GM19324 (cell line): ENCODE measurements around the gene SH3BP2.

Source experiments
- ATAC-seq: cut with Tn5 transposase; IDR thresholded peaks from one replicate; pipeline ENCODE4 v1.9.1; 2021; ENCODE audit warnings: mild to moderate bottlenecking, moderate library complexity; ENCODE audit not compliant: unreplicated experiment, low FRiP score

Gene SH3BP2

DNA sequence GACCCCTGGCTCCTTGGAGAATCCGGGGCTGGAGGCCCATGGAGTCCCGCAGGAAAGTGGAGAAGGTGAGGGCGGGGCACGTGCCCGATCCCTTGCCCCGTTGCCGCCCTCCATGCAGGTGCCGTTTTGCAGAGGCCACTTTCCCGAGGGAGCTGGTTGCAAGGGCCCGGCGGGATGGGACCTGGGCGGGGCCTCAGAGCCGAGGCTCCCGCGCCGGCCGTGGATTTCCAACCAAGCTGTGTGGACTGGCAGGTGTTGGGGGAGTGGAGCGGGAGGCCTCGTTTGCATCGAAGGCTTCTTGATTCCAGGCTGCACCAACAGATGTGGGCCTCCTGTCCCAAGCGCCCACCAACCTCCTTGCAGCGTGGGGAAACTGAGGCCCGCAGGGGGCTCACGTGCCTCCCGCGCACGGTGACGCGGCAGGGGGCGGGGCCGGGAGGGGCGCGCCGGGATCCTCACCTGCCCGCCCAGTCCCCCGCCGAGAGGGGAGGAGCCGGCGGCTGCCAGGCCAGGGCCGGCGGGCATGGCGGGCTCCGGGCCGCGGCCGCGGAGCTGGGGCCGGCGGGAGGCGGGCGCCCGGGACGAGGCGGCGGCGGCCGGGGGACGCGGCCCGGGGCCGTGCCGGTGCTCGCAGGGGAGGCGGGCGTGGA lies 24.9 kb downstream of the SH3BP2 start:
- ATAC-seq: peak; percentile 43

DNA sequence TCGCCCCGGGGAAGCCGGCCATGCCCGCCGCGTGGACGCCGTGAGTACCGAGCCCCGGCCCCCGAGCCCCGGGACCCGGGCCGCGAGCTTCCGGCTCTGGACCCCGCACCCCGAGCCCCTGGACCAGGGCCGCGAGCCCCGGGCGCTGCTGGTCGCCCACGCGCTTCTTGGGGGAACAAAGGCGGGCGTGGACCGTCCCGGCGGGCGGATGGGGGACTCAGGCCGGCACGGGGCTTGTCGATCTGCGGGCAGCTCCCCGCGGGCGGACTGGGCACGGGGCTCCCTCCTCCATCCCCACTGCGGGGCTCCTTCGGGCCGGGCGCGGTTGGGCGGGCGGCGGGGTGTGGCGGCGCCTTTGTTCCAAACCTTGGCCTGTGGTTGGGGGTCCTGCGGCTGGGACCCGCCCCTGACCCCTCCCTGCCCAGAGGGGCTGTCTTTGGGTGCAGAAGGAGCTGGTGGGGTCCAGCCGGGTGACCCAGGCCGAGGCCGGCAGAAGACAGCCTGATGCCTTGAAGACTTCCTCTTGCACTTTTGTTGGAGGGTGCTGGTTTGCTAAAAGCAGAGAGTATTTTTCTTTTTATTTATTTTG lies 25.6 kb downstream of the SH3BP2 start:
- ATAC-seq: no peak

DNA sequence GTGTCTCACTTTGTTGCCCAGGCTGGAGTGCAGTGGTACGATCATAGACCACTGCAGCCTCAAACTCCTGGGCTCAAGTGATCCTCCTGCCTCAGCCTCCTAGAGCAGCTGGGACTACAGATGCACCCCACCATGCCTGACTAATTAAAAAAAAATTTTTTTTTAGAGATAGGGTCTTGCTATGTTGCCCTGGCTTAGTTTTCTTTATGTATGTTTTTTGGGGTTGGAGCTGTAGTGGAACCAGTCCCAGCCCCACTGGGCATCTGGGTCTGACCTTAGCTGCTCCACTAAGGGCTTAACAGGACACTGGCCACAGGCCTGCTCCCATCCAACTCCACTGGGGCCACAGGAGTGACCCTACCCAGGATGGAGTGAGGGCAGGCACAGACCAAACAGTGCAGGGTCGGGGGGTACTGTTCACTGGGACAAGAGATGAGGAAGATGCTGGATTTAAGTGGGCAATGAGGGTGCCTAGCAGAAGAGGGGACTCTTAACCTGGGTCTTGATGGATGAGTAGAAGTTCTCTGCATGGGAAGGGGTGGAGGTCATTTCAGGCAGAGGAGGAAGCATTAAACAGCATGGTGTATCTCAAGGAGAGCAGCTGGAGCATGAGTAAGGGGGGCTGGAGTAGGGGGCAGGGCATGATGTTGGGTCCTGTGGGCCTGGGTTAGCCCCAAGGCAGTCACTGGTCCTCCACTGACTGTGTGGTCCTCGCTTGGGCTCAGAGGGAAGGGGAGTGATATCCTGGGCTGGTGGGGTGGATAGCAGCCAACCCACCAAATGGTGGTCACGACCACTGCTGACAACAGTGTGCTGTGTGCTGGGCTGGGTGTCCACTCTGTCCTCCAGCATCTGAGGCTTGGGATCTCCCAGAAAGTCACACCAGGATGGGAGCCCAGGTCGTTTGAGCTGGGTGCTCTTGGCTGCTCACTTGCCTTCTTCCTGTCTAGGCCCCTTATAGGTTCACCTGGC lies 26.6 kb downstream of the SH3BP2 start:
- ATAC-seq: no peak

DNA sequence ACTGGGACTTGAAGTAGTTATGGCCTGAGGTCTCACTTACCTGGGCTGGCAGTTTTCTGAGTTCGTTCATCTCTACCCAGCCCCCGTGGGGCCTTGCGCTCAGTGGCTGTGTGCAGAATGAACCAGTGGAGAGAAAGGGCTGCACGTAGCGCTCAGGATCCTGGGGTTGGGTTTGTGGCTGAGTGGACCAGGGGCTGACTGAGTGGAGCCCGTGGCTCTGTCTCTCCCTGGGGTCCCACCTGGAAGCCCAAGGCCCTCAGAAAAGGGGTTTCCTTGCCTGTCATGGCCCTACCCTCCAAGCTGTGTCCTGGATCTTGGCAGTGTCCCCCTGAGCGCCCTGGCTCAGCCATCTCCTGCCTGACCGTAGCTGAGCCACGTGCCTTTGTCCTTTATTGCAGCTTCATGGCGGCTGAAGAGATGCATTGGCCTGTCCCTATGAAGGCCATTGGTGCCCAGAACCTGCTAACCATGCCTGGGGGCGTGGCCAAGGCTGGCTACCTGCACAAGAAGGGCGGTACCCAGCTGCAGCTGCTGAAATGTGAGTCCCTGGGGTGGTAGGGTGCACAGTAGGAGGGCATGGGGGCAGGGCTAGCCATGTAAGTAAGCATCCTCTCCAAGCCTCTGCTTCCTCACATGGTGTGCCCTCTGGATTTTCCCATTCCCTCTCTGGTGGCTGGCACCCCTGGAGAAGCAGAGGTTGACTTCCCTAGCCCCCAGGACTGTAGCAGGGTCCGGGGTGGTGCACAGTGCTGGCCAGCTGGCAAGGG lies 27.5 kb downstream of the SH3BP2 start:
- ATAC-seq: no peak

DNA sequence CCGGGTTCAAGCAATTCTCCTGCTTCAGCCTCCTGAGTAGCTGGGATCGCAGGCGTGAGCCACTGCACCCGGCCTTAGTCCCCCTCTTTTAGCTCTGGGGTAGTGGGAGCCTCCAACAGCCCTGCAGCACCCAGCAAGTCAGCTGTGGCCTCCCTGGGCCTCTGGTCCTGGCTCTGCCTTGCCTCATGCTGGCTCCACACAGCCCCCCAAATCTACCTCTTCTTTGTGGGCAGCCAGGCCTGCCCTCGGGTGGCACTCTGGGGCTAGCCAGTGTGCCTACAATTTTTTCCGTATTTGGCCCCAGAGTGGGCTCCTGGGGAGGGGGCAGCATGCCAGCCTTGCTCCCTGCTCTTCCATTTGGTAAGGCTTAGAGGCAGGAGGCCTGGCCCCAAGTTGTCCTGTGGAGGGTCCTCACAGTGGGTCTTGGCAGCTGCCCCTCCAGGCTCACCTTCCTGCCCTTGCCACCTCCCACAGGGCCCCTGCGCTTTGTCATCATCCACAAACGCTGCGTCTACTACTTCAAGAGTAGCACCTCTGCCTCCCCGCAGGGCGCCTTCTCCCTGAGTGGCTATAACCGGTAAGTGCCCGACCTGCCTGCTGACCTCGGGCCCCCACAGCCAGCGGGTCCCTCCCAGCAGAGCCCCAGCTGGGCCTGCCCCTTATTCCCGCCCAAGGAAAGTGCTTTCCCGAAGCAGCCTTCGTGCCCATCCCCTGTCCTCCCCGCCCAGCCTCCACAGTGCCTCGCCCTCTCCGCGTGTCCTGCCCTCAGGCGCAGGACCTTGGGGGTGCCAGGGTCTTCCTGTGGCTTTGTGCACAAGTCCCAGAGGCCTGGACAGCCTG lies 29.8 kb downstream of the SH3BP2 start:
- ATAC-seq: no peak

DNA sequence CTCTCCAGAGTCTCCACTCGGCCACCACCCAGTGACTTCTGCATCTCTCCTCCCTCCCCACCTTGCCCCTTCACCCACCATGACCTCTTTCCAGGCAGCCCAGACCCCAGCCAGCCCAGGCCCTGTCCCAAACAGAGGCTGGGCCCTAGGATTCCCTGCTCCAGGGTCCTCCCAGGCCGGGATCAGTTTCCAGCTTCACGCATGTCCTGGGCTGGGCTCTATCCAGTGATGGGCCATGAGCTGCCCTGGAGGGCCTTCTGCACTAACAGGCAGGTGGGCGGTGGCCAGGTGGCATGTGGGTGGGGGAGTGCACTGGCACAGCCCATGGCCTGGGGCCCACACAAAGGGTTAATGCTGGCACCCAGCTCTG lies 30.4 kb downstream of the SH3BP2 start:
- ATAC-seq: no peak

DNA sequence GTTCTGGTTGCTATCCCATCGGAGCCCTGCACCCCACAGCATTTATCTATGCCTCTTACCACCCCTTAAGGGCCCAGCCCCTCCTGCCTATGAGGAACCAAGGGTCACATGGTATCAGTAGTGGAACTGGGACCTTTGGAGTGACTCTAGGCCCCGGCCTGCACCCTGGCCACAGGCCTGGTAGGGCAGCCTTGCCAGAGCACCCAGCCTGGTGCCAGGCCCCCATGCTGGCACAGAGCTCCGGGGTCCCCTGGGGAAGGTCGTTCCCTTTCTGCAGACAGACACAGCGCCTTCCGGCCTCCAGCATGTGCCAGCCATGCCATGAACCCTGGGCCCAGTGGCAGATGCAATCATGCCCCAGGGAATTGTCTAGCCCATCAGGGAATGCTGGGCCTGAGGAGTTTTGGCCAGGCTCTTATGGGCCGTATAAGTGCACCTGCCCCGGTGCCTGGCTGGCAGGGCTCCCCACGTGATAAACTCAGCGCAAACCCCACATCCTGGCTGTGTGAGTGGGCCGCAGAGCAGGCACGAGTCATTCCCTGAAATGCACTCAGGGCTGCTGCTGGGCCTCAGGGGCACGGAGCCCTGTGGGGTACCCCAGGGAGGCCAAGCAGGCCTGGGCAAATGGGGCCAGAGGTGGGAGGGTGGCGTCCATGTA lies 30.9 kb downstream of the SH3BP2 start:
- ATAC-seq: no peak

DNA sequence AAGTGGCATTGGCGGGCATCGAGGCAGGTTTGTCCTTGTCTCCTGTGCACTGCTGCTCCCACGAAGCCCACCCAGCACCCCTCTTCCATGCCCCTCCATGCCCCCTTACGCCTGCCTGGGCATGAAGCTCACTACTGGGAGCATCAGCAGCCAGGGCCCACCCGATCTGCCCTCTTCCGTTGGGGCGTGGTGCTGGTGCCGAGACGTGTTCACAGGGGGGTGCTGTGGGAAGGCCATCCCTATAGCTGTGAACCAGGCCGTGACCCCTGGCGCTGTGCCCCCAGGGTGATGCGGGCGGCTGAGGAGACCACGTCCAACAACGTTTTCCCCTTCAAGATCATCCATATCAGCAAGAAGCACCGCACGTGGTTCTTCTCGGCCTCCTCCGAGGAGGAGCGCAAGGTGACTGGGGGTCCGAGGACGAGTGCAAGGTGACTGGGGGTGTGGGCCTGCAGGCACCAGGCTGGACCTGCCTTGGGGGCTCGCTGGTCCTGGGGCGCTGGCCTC lies 31.5 kb downstream of the SH3BP2 start:
- no peak for ATAC-seq

DNA sequence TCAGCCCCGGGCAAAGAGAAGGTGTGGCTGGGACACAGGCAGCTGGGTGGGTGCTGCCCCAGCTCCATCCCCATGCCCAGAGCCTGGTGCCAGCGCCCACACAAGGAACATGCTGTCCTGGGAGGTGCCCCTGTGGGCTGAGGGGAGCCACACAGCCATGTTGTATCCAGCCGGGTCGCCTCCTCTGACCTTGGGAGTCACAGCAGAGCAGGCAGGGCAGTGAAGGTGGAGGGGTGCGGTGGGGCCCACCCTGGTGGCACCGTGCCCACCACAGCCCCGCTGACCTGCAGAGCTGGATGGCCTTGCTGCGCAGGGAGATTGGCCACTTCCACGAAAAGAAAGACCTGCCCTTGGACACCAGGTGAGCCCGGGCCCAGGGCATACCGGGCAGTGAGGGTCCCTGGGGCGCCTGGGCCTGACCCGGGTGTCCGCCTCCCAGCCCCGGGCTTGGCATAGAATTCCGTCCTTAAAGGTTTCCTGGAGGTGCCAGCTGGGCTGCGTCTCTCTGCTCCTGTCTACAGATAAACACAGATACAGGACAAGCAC lies 32.0 kb downstream of the SH3BP2 start:
- ATAC-seq: no peak

DNA sequence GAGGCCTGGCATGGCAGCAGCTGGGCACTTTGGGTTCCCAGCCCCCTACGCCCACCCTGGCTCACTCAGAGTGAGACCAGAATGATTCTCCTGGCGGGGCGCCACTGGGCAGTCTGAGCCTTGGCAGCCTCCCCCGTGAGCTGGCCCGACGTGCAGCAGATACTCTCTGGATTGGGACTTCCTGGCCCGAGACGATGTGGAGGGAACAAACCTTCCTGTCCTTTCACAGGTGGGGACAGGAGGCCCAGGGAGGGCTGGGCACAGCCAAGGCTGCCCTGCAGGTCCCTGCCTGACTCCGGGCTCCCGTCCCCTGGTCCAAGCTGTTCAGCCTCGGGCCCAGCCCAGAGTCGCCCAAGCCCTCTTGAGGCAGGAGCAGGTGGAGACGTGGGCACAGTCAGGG lies 32.9 kb downstream of the SH3BP2 start:
- ATAC-seq: no peak

DNA sequence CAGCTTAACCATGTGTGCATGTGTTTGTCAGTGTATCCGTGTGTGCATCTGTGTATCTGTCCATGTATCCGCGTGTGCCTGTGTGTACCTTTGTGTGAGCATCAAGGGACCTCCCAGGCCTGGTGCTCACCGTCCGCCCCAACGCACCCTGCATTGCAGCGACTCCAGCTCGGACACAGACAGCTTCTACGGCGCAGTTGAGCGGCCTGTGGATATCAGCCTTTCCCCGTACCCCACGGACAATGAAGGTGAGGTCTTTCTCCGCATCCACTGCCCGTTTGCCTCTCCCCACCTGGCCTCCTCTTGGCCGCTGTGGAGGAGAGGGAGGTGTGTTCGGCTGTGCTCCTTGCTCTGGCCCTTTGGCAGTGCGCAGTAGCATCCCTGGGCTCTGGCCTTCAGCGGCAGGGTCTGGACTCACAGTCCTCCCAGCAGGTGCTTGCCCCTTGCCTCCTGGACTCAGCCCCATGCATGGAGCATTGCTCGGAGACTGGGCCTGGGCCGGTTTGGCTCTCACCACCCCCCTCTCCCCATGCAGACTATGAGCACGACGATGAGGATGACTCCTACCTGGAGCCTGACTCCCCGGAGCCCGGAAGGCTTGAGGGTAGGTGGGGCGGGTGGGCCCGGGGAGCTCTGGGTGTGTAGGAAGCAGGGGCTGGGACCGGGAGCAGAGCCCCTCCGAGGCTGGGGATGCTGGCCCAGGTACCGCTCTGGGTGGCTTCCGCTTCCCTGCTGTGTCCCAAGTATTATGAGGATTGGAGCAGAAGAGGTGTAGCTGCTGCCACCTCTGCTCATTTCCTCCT lies 34.4 kb downstream of the SH3BP2 start:
- no peak for ATAC-seq

DNA sequence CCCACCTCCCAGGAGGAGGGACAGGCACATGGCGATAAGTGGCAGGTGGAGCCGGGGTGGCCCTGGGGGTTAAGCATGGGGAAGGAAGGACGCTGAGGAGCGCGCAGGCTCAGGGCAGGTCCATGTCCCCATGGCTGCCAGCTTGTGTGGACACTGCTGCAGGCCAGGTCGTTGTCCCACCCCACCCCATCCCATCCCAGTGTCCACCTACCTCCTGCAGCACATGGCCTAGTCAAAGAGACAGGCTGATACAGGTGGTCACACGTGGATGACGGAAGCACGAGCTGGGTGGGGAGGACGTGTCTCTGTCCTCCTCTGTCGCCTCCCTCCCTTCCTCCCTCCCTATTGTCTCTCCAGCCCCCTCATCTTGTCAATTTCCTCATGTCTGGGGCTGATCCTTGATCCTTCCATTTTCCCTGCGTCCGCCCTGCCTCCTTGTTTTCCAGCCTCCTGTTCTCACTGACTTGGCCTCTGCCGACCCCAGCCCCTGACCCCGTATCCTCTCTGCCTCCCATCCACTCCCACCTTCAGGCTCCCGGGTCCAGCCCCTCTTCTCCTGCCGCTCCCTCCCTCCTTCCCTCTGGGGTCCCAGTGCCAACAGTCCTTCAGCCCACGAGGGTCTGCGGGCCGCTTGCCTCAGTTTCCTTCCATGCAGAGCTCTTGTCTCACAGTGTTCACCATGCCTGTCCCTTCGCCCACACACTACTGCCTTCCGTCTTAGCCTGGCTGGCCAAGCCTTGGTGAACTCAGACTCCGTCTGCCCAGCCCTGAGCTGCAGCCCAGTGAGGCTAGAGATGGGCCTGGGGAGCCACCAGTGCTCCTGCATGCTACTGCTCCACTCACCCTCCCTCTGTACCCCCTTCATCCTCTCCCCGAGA lies 35.2 kb downstream of the SH3BP2 start:
- ATAC-seq: no peak

DNA sequence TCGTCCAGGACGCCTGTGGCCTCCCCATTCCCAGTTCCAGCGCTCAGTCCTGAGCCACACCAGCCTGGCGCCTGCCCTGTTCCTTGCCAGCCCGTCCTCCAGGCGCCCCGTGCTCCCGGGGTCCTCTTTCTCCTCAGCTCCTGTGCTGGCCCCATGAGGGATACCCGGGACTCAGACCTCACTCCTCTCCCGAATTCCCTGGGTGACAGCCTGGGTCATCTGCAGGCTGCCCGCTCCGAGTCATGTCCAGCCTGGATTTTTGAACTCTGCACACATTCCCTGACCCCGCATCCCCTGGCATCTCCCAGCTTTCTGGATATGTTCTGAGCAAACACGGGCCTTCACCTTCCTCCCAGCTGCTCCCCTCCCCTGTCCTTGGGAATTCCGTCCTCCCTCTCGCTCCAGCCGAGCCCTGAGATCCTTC lies 35.9 kb downstream of the SH3BP2 start:
- ATAC-seq: no peak

DNA sequence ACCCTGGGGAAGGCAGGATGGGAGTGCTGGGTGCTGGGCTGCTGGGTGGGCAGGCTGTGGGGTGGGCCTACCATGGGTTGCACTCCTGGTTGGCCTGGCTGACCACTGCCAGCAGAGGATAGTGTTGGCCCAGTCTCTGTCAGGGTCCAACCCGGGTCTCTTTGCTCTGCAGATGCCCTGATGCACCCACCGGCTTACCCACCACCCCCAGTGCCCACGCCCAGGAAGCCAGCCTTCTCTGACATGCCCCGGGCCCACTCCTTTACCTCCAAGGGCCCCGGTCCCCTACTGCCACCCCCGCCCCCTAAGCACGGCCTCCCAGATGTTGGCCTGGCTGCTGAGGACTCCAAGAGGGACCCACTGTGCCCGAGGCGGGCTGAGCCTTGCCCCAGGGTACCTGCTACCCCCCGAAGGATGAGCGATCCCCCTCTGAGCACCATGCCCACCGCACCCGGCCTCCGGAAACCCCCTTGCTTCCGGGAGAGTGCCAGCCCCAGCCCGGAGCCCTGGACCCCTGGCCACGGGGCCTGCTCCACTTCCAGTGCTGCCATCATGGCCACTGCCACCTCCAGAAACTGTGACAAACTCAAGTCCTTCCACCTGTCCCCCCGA lies 36.5 kb downstream of the SH3BP2 start:
- no peak for ATAC-seq

DNA sequence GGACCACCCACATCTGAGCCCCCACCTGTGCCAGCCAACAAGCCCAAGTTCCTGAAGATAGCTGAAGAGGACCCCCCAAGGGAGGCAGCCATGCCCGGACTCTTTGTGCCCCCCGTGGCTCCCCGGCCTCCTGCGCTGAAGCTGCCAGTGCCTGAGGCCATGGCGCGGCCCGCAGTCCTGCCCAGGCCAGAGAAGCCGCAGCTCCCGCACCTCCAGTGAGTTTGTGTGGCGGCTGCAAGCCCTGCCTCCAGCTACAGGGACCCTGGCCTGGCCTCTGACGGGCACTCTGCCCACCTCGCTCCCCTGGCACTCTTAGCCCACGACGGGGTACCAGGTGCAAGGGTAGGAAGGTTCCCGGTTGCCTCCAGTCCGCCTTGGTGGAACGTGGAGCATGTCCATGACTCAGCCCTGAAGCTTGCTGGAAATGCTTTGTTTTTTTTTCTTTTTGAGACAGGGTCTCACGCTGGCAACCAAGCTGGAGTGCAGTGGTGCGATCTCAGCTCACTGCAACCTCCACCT lies 37.1 kb downstream of the SH3BP2 start:
- ATAC-seq: no peak
